Esophagus squamous epithelium (tissue), 4 donors: ENCODE results near the gene TRAF2.

Experiments used
- CTCF ChIP-seq, 6 experiments: fragments of 450-650 bp in 4 of 6; fragments of 200-600 bp in 2 of 6; sonication (generic) in 2 of 6; IDR thresholded peaks; one replicate each; pipeline ENCODE4 v1.5.1; 2016 to 2019; ENCODE audit warnings: antibody characterized with exemption in 6 of 6, mild to moderate bottlenecking in 4 of 6, moderate library complexity in 4 of 6
- POLR2A ChIP-seq, 4 donors: fragments of 450-650 bp; IDR thresholded peaks; one replicate each; pipeline ENCODE4 v1.6.1; 2017; ENCODE audit warnings: antibody characterized with exemption in 4 of 4, mild to moderate bottlenecking in 4 of 4, moderate library complexity in 3 of 4

GRCh38 chr9:136875155-136875554 is 11.2 kb upstream of the TRAF2 start:
- no peak for TF ChIP-seq CTCF (IDR thresholded peaks at IDR 0.05)
- no peak for TF ChIP-seq POLR2A (IDR thresholded peaks at IDR 0.05)
